ENCODE results near the gene NR2C2. TPM values are rescaled to one million over a fixed set of nuclear protein-coding genes. Genes with fewer than 3 reads are reported as not detected.

Gene NR2C2
- total and polyA plus RNA-seq, 9 of the 15 experiments (the other 6 are each of a cell fraction or from before 2014, with no cell fraction given): 6.1 to 33.0 (median 14.6) TPM

GRCh38 chr3:14976317-14976716 lies 28.9 kb downstream of the NR2C2 start (continued):
- TF ChIP-seq ZBTB49 (CRISPR knock-in tag; IDR thresholded peaks at IDR 0.05; ENCODE audit: borderline replicate concordance) (no peak), KDM5B (IDR thresholded peaks at IDR 0.05; ENCODE audit: insufficient replicate concordance, low read depth, low read length) (no peak), ZNF449 (CRISPR knock-in tag; IDR thresholded peaks at IDR 0.05) (no peak), CBX2 (IDR thresholded peaks at IDR 0.05; ENCODE audit: insufficient read depth, low read length, poor library complexity, severe bottlenecking) (no peak), CREBBP (IDR thresholded peaks at IDR 0.05; ENCODE audit: low read depth, low read length) (no peak), BCLAF1 (IDR thresholded peaks at IDR 0.05; ENCODE audit: borderline replicate concordance in 1 of 2, control insufficient read depth in 1 of 2, low read depth in 2 of 2, low read length in 1 of 2) (no peak), NFYB (IDR thresholded peaks at IDR 0.05; ENCODE audit: extremely low read depth, insufficient read length) (no peak), NFE2L1 (tag; IDR thresholded peaks at IDR 0.05; ENCODE audit: borderline replicate concordance, low read depth) (no peak)
